ENCODE data around the gene AASS.

DNA sequence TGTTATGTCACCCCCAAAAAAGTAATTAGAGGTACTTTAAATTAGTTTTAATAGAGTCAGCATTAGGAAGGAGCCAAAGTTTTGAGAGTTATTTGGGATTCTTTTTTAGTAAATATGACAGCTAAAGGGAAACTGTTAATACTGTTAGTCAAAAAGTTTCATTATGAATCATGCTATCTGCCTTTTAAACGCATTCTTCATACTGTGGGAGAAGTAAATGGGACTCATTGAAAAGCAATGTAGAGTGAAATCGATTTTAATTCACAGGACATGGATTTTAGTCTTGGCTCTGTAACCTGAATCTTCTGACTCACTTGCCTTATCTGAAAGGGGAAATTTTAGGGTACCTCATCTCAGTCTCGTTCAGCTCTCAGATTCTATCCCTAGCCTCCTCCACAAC lies 105.1 kb downstream of the AASS start:
- no peak for TF ChIP-seq EZH2 (IDR thresholded peaks at IDR 0.05; ENCODE audit: borderline replicate concordance, low read depth, low read length, severe bottlenecking)
- no peak for TF ChIP-seq POLR2AphosphoS5 (IDR thresholded peaks at IDR 0.05; ENCODE audit: insufficient read depth, low read depth, low read length)
- no peak for TF ChIP-seq POLR2A (IDR thresholded peaks at IDR 0.05; ENCODE audit: low read depth, low read length)
- TF ChIP-seq, protein P1, sequence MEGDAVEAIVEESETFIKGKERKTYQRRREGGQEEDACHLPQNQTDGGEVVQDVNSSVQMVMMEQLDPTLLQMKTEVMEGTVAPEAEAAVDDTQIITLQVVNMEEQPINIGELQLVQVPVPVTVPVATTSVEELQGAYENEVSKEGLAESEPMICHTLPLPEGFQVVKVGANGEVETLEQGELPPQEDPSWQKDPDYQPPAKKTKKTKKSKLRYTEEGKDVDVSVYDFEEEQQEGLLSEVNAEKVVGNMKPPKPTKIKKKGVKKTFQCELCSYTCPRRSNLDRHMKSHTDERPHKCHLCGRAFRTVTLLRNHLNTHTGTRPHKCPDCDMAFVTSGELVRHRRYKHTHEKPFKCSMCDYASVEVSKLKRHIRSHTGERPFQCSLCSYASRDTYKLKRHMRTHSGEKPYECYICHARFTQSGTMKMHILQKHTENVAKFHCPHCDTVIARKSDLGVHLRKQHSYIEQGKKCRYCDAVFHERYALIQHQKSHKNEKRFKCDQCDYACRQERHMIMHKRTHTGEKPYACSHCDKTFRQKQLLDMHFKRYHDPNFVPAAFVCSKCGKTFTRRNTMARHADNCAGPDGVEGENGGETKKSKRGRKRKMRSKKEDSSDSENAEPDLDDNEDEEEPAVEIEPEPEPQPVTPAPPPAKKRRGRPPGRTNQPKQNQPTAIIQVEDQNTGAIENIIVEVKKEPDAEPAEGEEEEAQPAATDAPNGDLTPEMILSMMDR (IDR thresholded peaks at IDR 0.05; ENCODE audit: extremely low read depth in 1 of 2, insufficient read depth in 1 of 2, low read depth in 1 of 2, low read length in 2 of 2) = no peak
- no peak for TF ChIP-seq FOS (IDR thresholded peaks at IDR 0.05; ENCODE audit: borderline replicate concordance, insufficient read depth, low read length)
- no peak for TF ChIP-seq GATA2 (IDR thresholded peaks at IDR 0.05; ENCODE audit: insufficient read depth, insufficient read length, low read depth, low read length)
- no peak for TF ChIP-seq JUN (IDR thresholded peaks at IDR 0.05; ENCODE audit: borderline replicate concordance, insufficient read depth, insufficient read length, low read depth)
- TF ChIP-seq, protein P2, sequence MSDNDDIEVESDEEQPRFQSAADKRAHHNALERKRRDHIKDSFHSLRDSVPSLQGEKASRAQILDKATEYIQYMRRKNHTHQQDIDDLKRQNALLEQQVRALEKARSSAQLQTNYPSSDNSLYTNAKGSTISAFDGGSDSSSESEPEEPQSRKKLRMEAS (IDR thresholded peaks at IDR 0.05; ENCODE audit: insufficient read depth, insufficient read length) = no peak
- no peak for TF ChIP-seq MYC (IDR thresholded peaks at IDR 0.05; ENCODE audit: low read depth, low read length)

Data from endothelial cell of umbilical vein (primary cell).